Gastrocnemius medialis (tissue), 4 donors: Measurements from ENCODE around the gene LRP4.

ENCODE experiments used
- CTCF ChIP-seq, 5 experiments: fragments of 450-650 bp in 3 of 5; fragments of 200-600 bp in 2 of 5; sonication (generic) in 2 of 5; IDR thresholded peaks in 4 of 5; conservative IDR thresholded peaks in 1 of 5; 1 replicate in 4 of 5; 2 replicates in 1 of 5; pipeline ENCODE4 v1.5.1; 2016 to 2019; ENCODE audit warnings: antibody characterized with exemption in 5 of 5, mild to moderate bottlenecking in 3 of 5, moderate library complexity in 3 of 5
- POLR2A ChIP-seq, 2 donors: fragments of 450-650 bp; IDR thresholded peaks; one replicate each; pipeline ENCODE4 v1.6.1; 2017; ENCODE audit warnings: antibody characterized with exemption in 2 of 2, mild to moderate bottlenecking in 2 of 2, moderate library complexity in 2 of 2

GRCh38 chr11:46903846-46904245 is 14.5 kb downstream of the LRP4 start:
- TF ChIP-seq CTCF (IDR thresholded peaks at IDR 0.05 in 4 of 5, conservative IDR thresholded peaks at IDR 0.05 in 1 of 5): no peak
- TF ChIP-seq POLR2A (IDR thresholded peaks at IDR 0.05): no peak
